ENCODE data around the gene TRIO.
"Not testable (repeated sequence)": the region's sequence is repeated elsewhere in the genome, so short reads cannot be mapped to it uniquely, and the experiment has no call there.

DNA sequence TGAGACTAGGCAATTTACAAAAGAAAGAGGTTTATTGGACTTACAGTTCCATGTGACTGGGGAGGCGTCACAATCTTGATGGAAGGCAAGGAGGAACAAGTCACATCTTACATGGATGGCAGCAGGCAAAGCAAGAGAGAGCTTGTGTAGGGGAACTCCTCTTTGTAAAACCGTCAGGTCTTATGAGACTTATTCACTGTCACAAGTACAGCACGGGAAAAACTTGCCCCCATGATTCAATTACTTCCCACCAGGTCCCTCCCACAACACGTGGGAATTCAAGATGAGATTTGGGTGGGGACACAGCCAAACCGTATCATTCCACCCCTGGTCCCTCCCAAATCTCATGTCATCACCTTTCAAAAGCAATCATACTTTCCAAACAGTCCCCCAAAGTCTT, 293.0 kb downstream of the TRIO start:
- not testable (repeated sequence) for TF ChIP-seq EZH2 (IDR thresholded peaks at IDR 0.05; ENCODE audit: low read depth, low read length, severe bottlenecking); FOSL1 (IDR thresholded peaks at IDR 0.05; ENCODE audit: insufficient read depth, low read depth, low read length); POLR2A (IDR thresholded peaks at IDR 0.05; ENCODE audit: control extremely low read depth in 1 of 2, low read depth in 2 of 2, low read length in 2 of 2); POLR2AphosphoS5 (IDR thresholded peaks at IDR 0.05; ENCODE audit: low read depth, low read length)
- TF ChIP-seq, protein P1, sequence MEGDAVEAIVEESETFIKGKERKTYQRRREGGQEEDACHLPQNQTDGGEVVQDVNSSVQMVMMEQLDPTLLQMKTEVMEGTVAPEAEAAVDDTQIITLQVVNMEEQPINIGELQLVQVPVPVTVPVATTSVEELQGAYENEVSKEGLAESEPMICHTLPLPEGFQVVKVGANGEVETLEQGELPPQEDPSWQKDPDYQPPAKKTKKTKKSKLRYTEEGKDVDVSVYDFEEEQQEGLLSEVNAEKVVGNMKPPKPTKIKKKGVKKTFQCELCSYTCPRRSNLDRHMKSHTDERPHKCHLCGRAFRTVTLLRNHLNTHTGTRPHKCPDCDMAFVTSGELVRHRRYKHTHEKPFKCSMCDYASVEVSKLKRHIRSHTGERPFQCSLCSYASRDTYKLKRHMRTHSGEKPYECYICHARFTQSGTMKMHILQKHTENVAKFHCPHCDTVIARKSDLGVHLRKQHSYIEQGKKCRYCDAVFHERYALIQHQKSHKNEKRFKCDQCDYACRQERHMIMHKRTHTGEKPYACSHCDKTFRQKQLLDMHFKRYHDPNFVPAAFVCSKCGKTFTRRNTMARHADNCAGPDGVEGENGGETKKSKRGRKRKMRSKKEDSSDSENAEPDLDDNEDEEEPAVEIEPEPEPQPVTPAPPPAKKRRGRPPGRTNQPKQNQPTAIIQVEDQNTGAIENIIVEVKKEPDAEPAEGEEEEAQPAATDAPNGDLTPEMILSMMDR (IDR thresholded peaks at IDR 0.05; ENCODE audit: control extremely low read depth in 1 of 3, insufficient read depth in 1 of 3, low read depth in 1 of 3, low read length in 3 of 3), result not testable (repeated sequence)
